Subcutaneous abdominal adipose tissue (tissue), 5 donors: ENCODE data around the gene IL6R.
A peak's percentile ranks its signal among the peaks of the same experiment; 100 is the strongest.

ENCODE experiments used
- H3K27ac ChIP-seq: one replicate; pipeline ENCODE4 v1.7.0; 2013; ENCODE audit warnings: low read depth, mild to moderate bottlenecking, inconsistent platforms, low read length, moderate library complexity
- H3K27me3 ChIP-seq, 5 donors: one replicate each; pipeline ENCODE4 v1.7.0; 2013; ENCODE audit warnings: low read length in 5 of 5, inconsistent platforms in 1 of 5; ENCODE audit not compliant: control insufficient read depth in 5 of 5, insufficient read depth in 4 of 5
- H3K36me3 ChIP-seq, 5 donors: one replicate each; pipeline ENCODE4 v1.7.0; 2013; ENCODE audit warnings: low read length in 5 of 5; ENCODE audit not compliant: control insufficient read depth in 5 of 5, insufficient read depth in 5 of 5
- H3K4me1 ChIP-seq, 5 donors: one replicate each; pipeline ENCODE4 v1.7.0; 2013; ENCODE audit warnings: low read length in 5 of 5, mild to moderate bottlenecking in 3 of 5, moderate library complexity in 1 of 5; ENCODE audit not compliant: control insufficient read depth in 5 of 5, insufficient read depth in 5 of 5
- H3K4me3 ChIP-seq, 5 donors: one replicate each; pipeline ENCODE4 v1.7.0; 2013; ENCODE audit warnings: low read length in 5 of 5, low read depth in 1 of 5
- H3K9ac ChIP-seq, 5 donors: one replicate each; pipeline ENCODE4 v1.7.0; 2013; ENCODE audit warnings: low read length in 5 of 5, mild to moderate bottlenecking in 4 of 5, moderate library complexity in 3 of 5
- H3K9me3 ChIP-seq, 5 donors: one replicate each; pipeline ENCODE4 v1.7.0; 2013; ENCODE audit warnings: low read length in 5 of 5; ENCODE audit not compliant: control insufficient read depth in 5 of 5
- donor health status: healthy.
- donor health status: healthy.
- donor health status: healthy.
- donor health status: healthy.
- donor health status: healthy.

Gene IL6R

GRCh38 chr1:154386643-154387352, 18.3 kb upstream of the IL6R start:
- H3K4me1 ChIP-seq = peaks cover 0 to 8% (median 0%) of the 10 kb centered on the region in 5 donors
- H3K9ac ChIP-seq = no peak overlapping the region
- H3K9me3 ChIP-seq = no peaks in the 10 kb centered on the region
- no peaks in the 10 kb centered on the region for H3K27me3 ChIP-seq
- no peak overlapping the region for H3K4me3 ChIP-seq
- H3K27ac ChIP-seq = no peak overlapping the region
- no peaks in the 10 kb centered on the region for H3K36me3 ChIP-seq

GRCh38 chr1:154391086-154391770, 13.9 kb upstream of the IL6R start:
- no peaks in the 10 kb centered on the region for H3K36me3 ChIP-seq

GRCh38 chr1:154398141-154398540, 7.0 kb upstream of the IL6R start:
- no peaks in the 10 kb centered on the region for H3K4me1 ChIP-seq
- H3K27me3 ChIP-seq = no peaks in the 10 kb centered on the region
- H3K27ac ChIP-seq = no peak overlapping the region
- H3K36me3 ChIP-seq = no peaks in the 10 kb centered on the region
- H3K9me3 ChIP-seq = no peaks in the 10 kb centered on the region
- no peak overlapping the region for H3K9ac ChIP-seq
- H3K4me3 ChIP-seq = no peak overlapping the region

More at GRCh38 chr1:154391086-154391770, 13.9 kb upstream of the IL6R start:
- H3K27me3 ChIP-seq = no peaks in the 10 kb centered on the region
- H3K9me3 ChIP-seq = no peaks in the 10 kb centered on the region
- H3K4me3 ChIP-seq = no peak overlapping the region
- no peak overlapping the region for H3K27ac ChIP-seq
- H3K4me1 ChIP-seq = no peaks in the 10 kb centered on the region
- no peak overlapping the region for H3K9ac ChIP-seq

GRCh38 chr1:154398678-154399077, 6.5 kb upstream of the IL6R start:
- no peaks in the 10 kb centered on the region for H3K4me1 ChIP-seq
- no peak overlapping the region for H3K27ac ChIP-seq
- H3K9ac ChIP-seq = no peak overlapping the region
- H3K27me3 ChIP-seq = no peaks in the 10 kb centered on the region
- H3K9me3 ChIP-seq = no peaks in the 10 kb centered on the region
- H3K4me3 ChIP-seq = no peak overlapping the region
- no peaks in the 10 kb centered on the region for H3K36me3 ChIP-seq

- Histone ChIP-seq H3K9ac (no peak overlapping the region), H3K27me3 (no peaks in the 10 kb centered on the region), H3K27ac (no peak overlapping the region), H3K4me1 (peaks cover 0 to 9% (median 6%) of the 10 kb centered on the region in 5 donors), H3K36me3 (no peaks in the 10 kb centered on the region), H3K9me3 (no peaks in the 10 kb centered on the region), H3K4me3 (no peak overlapping the region)
These were observed 4.8 kb upstream of the IL6R start for GRCh38 chr1:154400381-154400801.

GRCh38 chr1:154402409-154402921, 2.7 kb upstream of the IL6R start:
- no peak overlapping the region for H3K4me3 ChIP-seq
- H3K9ac ChIP-seq = no peak overlapping the region
- no peaks in the 10 kb centered on the region for H3K9me3 ChIP-seq
- no peaks in the 10 kb centered on the region for H3K27me3 ChIP-seq
- H3K27ac ChIP-seq = no peak overlapping the region
- H3K36me3 ChIP-seq = no peaks in the 10 kb centered on the region
- peaks cover 3 to 29% (median 27%) of the 10 kb centered on the region in 5 donors for H3K4me1 ChIP-seq

GRCh38 chr1:154403261-154403943, 1.7 kb upstream of the IL6R start:
- peaks cover 12 to 39% (median 36%) of the 10 kb centered on the region in 5 donors for H3K4me1 ChIP-seq
- no peaks in the 10 kb centered on the region for H3K9me3 ChIP-seq
- no peaks in the 10 kb centered on the region for H3K27me3 ChIP-seq
- H3K4me3 ChIP-seq = no peak overlapping the region
- no peak overlapping the region for H3K9ac ChIP-seq
- H3K36me3 ChIP-seq = no peaks in the 10 kb centered on the region
- H3K27ac ChIP-seq = no peak overlapping the region

- Histone ChIP-seq H3K36me3 (no peaks in the 10 kb centered on the region), H3K9ac (no peak overlapping the region), H3K9me3 (no peaks in the 10 kb centered on the region), H3K4me1 (peaks cover 13 to 45% (median 41%) of the 10 kb centered on the region in 5 donors), H3K27me3 (no peaks in the 10 kb centered on the region), H3K27ac (no peak overlapping the region), H3K4me3 (no peak overlapping the region)
These were observed 1.2 kb upstream of the IL6R start for GRCh38 chr1:154403983-154404382.

- Histone ChIP-seq H3K9me3 (no peaks in the 10 kb centered on the region), H3K4me3 (peak overlapping the region; percentile 71 to 96 (median 92)), H3K27me3 (no peaks in the 10 kb centered on the region), H3K4me1 (peaks cover 13 to 49% (median 41%) of the 10 kb centered on the region in 5 donors), H3K36me3 (no peaks in the 10 kb centered on the region), H3K27ac (peak overlapping the region; percentile 50), H3K9ac (peak overlapping the region in 3 of 5 donors; percentile 31 to 71 (median 62))
These were observed 622 bp upstream of the IL6R start for GRCh38 chr1:154404511-154404931.
